Endothelial cell of umbilical vein (primary cell): ENCODE measurements around the gene SLC36A3. TPM values are rescaled to one million over a fixed set of nuclear protein-coding genes. Genes with fewer than 3 reads are reported as not detected.

ENCODE experiments used
- BruUV-seq: library from RNA; stranded (reverse); fragments of 400-500 nt; replicated peaks from 2 replicates; lab custom pipeline; 2021; lab: Mats Ljungman, UMichigan
- CTCF ChIA-PET: fragments of 300-600, 350-600 bp; sonication (Branson Sonifier 250); formaldehyde crosslinking; loops from one replicate; lab custom pipeline; 2021; ENCODE audit warnings: antibody characterized with exemption, inconsistent platforms; lab: Charles Lee
- POLR2A ChIA-PET: fragments of 300-600, 350-600 bp; sonication (Branson Sonifier 250); formaldehyde crosslinking; loops from one replicate; lab custom pipeline; 2021; ENCODE audit warnings: antibody characterized with exemption, inconsistent platforms; lab: Charles Lee
- DNase-seq: peaks from one replicate; pipeline ENCODE4 v3.0.0-alpha.2; 2011; ENCODE audit warnings: low read depth, low spot score
- FAIRE-seq: peaks from 2 replicates; lab custom pipeline; 2011; peaks lifted over from hg19 to GRCh38; lab: Jason Lieb, UNC
- H2AFZ ChIP-seq: 2 replicates; pipeline ENCODE4 v1.6.0; 2012; ENCODE audit warnings: low read depth, low read length, control low read depth, inconsistent platforms
- H3K27ac ChIP-seq: 2 replicates; pipeline ENCODE4 v1.5.1; 2011; ENCODE audit warnings: low read depth, mild to moderate bottlenecking, control low read depth, low read length, moderate library complexity; ENCODE audit not compliant: insufficient read depth
- H3K27me3 ChIP-seq, 2 experiments: 2 replicates each; pipeline versions ENCODE4 v1.6.0 to v1.6.1; 2011; ENCODE audit warnings: low read length in 2 of 2, mixed read lengths in 1 of 2; ENCODE audit not compliant: control insufficient read depth in 2 of 2, insufficient read depth in 2 of 2
- H3K36me3 ChIP-seq, 2 experiments: 2 replicates in 1 of 2; 3 replicates in 1 of 2; pipeline ENCODE4 v1.5.1; 2011; ENCODE audit warnings: low read length in 2 of 2, mild to moderate bottlenecking in 1 of 2, moderate library complexity in 1 of 2; ENCODE audit not compliant: control insufficient read depth in 2 of 2, insufficient read depth in 2 of 2; ENCODE audit errors: extremely low read depth in 1 of 2
- H3K4me1 ChIP-seq: 3 replicates; pipeline ENCODE4 v1.5.1; 2011; ENCODE audit warnings: mild to moderate bottlenecking, low read length; ENCODE audit not compliant: control insufficient read depth, insufficient read depth; ENCODE audit errors: extremely low read depth
- H3K4me2 ChIP-seq: 2 replicates; pipeline ENCODE4 v1.6.1; 2011; ENCODE audit warnings: low read length, control low read depth, mixed read lengths; ENCODE audit not compliant: insufficient read depth
- H3K4me3 ChIP-seq, 3 experiments: fragments of 200-600 bp in 1 of 3; sonication (generic), shearing (Covaris generic) in 1 of 3; replicated peaks in 1 of 3; 2 replicates each; pipeline ENCODE4 v1.5.1; 2011 to 2016; ENCODE audit warnings: control low read depth in 3 of 3, low read length in 3 of 3, mild to moderate bottlenecking in 2 of 3, inconsistent platforms in 1 of 3, low read depth in 1 of 3, moderate library complexity in 1 of 3; ENCODE audit not compliant: insufficient read depth in 1 of 3
- H3K79me2 ChIP-seq: 2 replicates; pipeline ENCODE4 v1.6.0; 2012; ENCODE audit warnings: low read length, inconsistent platforms; ENCODE audit not compliant: control insufficient read depth, insufficient read depth
- H3K9ac ChIP-seq: replicated peaks from 2 replicates; pipeline ENCODE3; 2011; ENCODE audit warnings: low read length, control low read depth; ENCODE audit not compliant: insufficient read depth; ENCODE audit errors: extremely low read depth
- H3K9me1 ChIP-seq: replicated peaks from 3 replicates; pipeline ENCODE4 v1.6.0; 2011; ENCODE audit warnings: mild to moderate bottlenecking, low read length; ENCODE audit not compliant: control insufficient read depth, insufficient read depth; ENCODE audit errors: extremely low read depth
- H3K9me3 ChIP-seq: replicated peaks from 2 replicates; pipeline ENCODE4 v1.5.1; 2012; ENCODE audit warnings: low read length, inconsistent platforms; ENCODE audit not compliant: control insufficient read depth, insufficient read depth
- H4K20me1 ChIP-seq: replicated peaks from 2 replicates; pipeline ENCODE3; 2011; ENCODE audit warnings: mild to moderate bottlenecking, low read length; ENCODE audit not compliant: control insufficient read depth, insufficient read depth; ENCODE audit errors: extremely low read depth
- EZH2 ChIP-seq: IDR thresholded peaks from 2 replicates; pipeline ENCODE4 v1.6.1; 2012; ENCODE audit warnings: borderline replicate concordance, low read depth, mild to moderate bottlenecking, moderate library complexity, low read length, inconsistent platforms; ENCODE audit not compliant: severe bottlenecking
- FOS ChIP-seq: IDR thresholded peaks from 2 replicates; pipeline ENCODE4 v1.6.1; 2011; ENCODE audit warnings: mild to moderate bottlenecking, low read length, moderate library complexity, borderline replicate concordance; ENCODE audit not compliant: insufficient read depth
- GATA2 ChIP-seq: IDR thresholded peaks from 2 replicates; pipeline ENCODE4 v1.7.0; 2011; ENCODE audit warnings: low read depth, mild to moderate bottlenecking, moderate library complexity, mixed read lengths, low read length; ENCODE audit not compliant: insufficient read length, insufficient read depth
- JUN ChIP-seq: IDR thresholded peaks from 2 replicates; pipeline ENCODE4 v1.6.1; 2011; ENCODE audit warnings: borderline replicate concordance, low read depth; ENCODE audit not compliant: insufficient read length, insufficient read depth
- MYC ChIP-seq: IDR thresholded peaks from one replicate; pipeline ENCODE4 v1.6.1; 2011; ENCODE audit warnings: mild to moderate bottlenecking, low read depth, low read length
- POLR2A ChIP-seq: IDR thresholded peaks from 2 replicates; pipeline ENCODE4 v1.6.1; 2012; ENCODE audit warnings: low read depth, mild to moderate bottlenecking, control low read depth, low read length
- POLR2AphosphoS5 ChIP-seq: IDR thresholded peaks from 2 replicates; pipeline ENCODE4 v1.6.1; 2012; ENCODE audit warnings: low read depth, mild to moderate bottlenecking, control low read depth, low read length, moderate library complexity; ENCODE audit not compliant: insufficient read depth
- dilution Hi-C: fragments of 300-500 bp; cut with MboI; formaldehyde crosslinking; loops from one replicate; pipeline ENCODE4 v1.15.0; 2019; ENCODE audit warnings: low sequenced_read_pairs; ENCODE audit not compliant: extremely low pct_ligation_motif_present
- intact Hi-C: fragments of 100-400 bp; cut with micrococcal nuclease; formaldehyde crosslinking; loops from one replicate; pipeline ENCODE4 v1.10.0; 2022
- polyA plus RNA-seq, 4 experiments: library from polyadenylated mRNA; depleted of rRNA in 3 of 4; stranded (reverse) in 3 of 4; unstranded in 1 of 4; fragments of >200 nt; gene quantifications; 2 replicates each; pipeline versions ENCODE4 v1.2.1 to v1.2.3, GENCODE V29; 2011 to 2012; ENCODE audit warnings: missing spikeins in 1 of 4
- total RNA-seq: library from RNA; stranded (reverse); gene quantifications from 2 replicates; pipeline ENCODE4 v1.2.3, GENCODE V29; 2021
- TF ChIP-seq, protein P1 (sequence below), 2 donors: IDR thresholded peaks; 1 replicate in 1 of 2; 2 replicates in 1 of 2; pipeline ENCODE4 v1.5.1; 2011; ENCODE audit warnings: low read length in 2 of 2, mild to moderate bottlenecking in 2 of 2, moderate library complexity in 2 of 2, control low read depth in 1 of 2, inconsistent platforms in 1 of 2, low read depth in 1 of 2; ENCODE audit not compliant: insufficient read depth in 1 of 2; ENCODE audit errors: extremely low read depth in 1 of 2
- TF ChIP-seq, protein P2 (sequence below): IDR thresholded peaks from 2 replicates; pipeline ENCODE4 v1.6.1; 2011; ENCODE audit not compliant: insufficient read depth, insufficient read length

SLC36A3 gene
- total and polyA plus RNA-seq, 2 donors (not counting 3 experiments of a cell fraction or from before 2014, with no cell fraction given), result not detected

DNA sequence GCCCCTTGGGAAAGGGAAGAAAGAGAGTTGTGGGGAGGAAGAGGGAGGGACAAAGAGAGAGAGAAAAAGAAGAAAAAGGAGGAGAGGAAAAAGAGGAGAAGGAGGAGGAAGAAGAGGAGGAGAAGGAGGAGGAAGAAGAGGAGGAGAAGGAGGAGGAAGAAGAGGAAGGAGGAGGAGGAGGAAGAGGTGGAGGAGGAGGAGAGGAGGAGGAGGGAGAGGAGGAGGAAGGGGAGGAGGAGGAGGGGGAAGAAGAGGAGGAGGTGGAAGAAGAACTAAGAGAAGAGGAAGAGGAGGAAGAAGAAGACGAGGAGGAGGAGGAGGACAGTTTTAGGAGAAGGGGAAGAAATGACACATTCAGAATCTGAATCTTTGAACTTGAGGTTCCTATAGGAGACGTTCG lies 36.4 kb upstream of the SLC36A3 start:
- Histone ChIP-seq H3K9me3 (no peaks in the 10 kb centered on the region), H3K79me2 (no peaks in the 10 kb centered on the region), H3K4me1 (no peaks in the 10 kb centered on the region), H3K36me3 (no peaks in the 10 kb centered on the region), H3K9me1 (no peaks in the 10 kb centered on the region), H3K9ac (no peak overlapping the region), H3K27ac (no peak overlapping the region), H3K27me3 (no peaks in the 10 kb centered on the region), H4K20me1 (no peaks in the 10 kb centered on the region), H3K4me2 (no peak overlapping the region), H3K4me3 (no peak overlapping the region), H2AFZ (no peak overlapping the region)
- dilution Hi-C loops, result no loop called here
- FAIRE-seq (no peak), DNase-seq (no peak)
- ChIA-PET POLR2A (no interaction called here), CTCF (no interaction called here)
- intact Hi-C loops, result no loop called here
- no TSS peak for BruUV-seq
- TF ChIP-seq, protein P1, sequence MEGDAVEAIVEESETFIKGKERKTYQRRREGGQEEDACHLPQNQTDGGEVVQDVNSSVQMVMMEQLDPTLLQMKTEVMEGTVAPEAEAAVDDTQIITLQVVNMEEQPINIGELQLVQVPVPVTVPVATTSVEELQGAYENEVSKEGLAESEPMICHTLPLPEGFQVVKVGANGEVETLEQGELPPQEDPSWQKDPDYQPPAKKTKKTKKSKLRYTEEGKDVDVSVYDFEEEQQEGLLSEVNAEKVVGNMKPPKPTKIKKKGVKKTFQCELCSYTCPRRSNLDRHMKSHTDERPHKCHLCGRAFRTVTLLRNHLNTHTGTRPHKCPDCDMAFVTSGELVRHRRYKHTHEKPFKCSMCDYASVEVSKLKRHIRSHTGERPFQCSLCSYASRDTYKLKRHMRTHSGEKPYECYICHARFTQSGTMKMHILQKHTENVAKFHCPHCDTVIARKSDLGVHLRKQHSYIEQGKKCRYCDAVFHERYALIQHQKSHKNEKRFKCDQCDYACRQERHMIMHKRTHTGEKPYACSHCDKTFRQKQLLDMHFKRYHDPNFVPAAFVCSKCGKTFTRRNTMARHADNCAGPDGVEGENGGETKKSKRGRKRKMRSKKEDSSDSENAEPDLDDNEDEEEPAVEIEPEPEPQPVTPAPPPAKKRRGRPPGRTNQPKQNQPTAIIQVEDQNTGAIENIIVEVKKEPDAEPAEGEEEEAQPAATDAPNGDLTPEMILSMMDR (IDR thresholded peaks at IDR 0.05; ENCODE audit: extremely low read depth in 1 of 2, insufficient read depth in 1 of 2, low read depth in 1 of 2, low read length in 2 of 2), result no peak
- no peak for TF ChIP-seq EZH2
- TF ChIP-seq, protein P2, sequence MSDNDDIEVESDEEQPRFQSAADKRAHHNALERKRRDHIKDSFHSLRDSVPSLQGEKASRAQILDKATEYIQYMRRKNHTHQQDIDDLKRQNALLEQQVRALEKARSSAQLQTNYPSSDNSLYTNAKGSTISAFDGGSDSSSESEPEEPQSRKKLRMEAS, result no peak
- no peak for TF ChIP-seq FOS
- no peak for TF ChIP-seq POLR2AphosphoS5
- no peak for TF ChIP-seq JUN
- TF ChIP-seq POLR2A, result no peak
- TF ChIP-seq MYC, result no peak
- no peak for TF ChIP-seq GATA2
